Measurements from ENCODE around the gene SMARCA1. TPM values are rescaled to one million over a fixed set of nuclear protein-coding genes. Genes with fewer than 3 reads are reported as not detected.

The SMARCA1 gene
- total RNA-seq, 1 experiment from 2014 or later: 35.6 TPM

- no peaks in the 10 kb centered on the region for H3K36me3 ChIP-seq (ENCODE audit: low read depth, low read length)
- H3K4me3 ChIP-seq (ENCODE audit: low read length): no peak overlapping the region
- DNase-seq (peak; percentile 54), ATAC-seq (peak; percentile 74)
- intact Hi-C loops (cut with micrococcal nuclease): no loop called here
- BruUV-seq (replicated peaks): no TSS peak
- no peak overlapping the region for H3K27ac ChIP-seq (ENCODE audit: low read length)
- H3K4me2 ChIP-seq (ENCODE audit: low read length): no peak overlapping the region
- H3F3A ChIP-seq (ENCODE audit: low read length, unreplicated experiment): no peaks in the 10 kb centered on the region
- H3K79me2 ChIP-seq (ENCODE audit: low read length): no peaks in the 10 kb centered on the region
- H3K4me1 ChIP-seq (ENCODE audit: insufficient read depth, low read length): no peaks in the 10 kb centered on the region; the same call in 1 of the 2 replicates
- POLR2A ChIA-PET (ENCODE audit: unreplicated experiment): no interaction called here
- no peaks in the 10 kb centered on the region for H3K9me2 ChIP-seq (replicated peaks; ENCODE audit: low read length)
- no peak overlapping the region for H3K9ac ChIP-seq (ENCODE audit: low read length)
- H3K27me3 ChIP-seq (ENCODE audit: low read length): no peaks in the 10 kb centered on the region
- TF ChIP-seq EZH2phosphoT487 (IDR thresholded peaks at IDR 0.05; ENCODE audit: borderline replicate concordance, low read length) (no peak), EZH2 (IDR thresholded peaks at IDR 0.05; ENCODE audit: low read length, unreplicated experiment) (no peak), CTCF (conservative IDR thresholded peaks at IDR 0.05; ENCODE audit: low read depth, low read length) (no peak)
- H2AFZ ChIP-seq (ENCODE audit: low read length): no peak overlapping the region
- CTCF ChIA-PET: no interaction called here
- no peaks in the 10 kb centered on the region for H3K9me3 ChIP-seq (ENCODE audit: low read length)
- H4K20me1 ChIP-seq (ENCODE audit: low read length): no peaks in the 10 kb centered on the region
These were observed 11.7 kb upstream of the SMARCA1 start for GRCh38 chrX:129534816-129535578.

GRCh38 chrX:129531132-129531531 is 7.8 kb upstream of the SMARCA1 start:
- CTCF ChIA-PET: no interaction called here
- BruUV-seq (replicated peaks): no TSS peak

More at GRCh38 chrX:129531132-129531531, 7.8 kb upstream of the SMARCA1 start:
- Histone ChIP-seq H3K4me3 (ENCODE audit: low read length) (no peak overlapping the region), H2AFZ (ENCODE audit: low read length) (no peak overlapping the region), H3K4me1 (ENCODE audit: insufficient read depth, low read length) (no peaks in the 10 kb centered on the region; the same call in 1 of the 2 replicates), H3K9ac (ENCODE audit: low read length) (no peak overlapping the region), H3F3A (ENCODE audit: low read length, unreplicated experiment) (no peaks in the 10 kb centered on the region), H3K36me3 (ENCODE audit: low read depth, low read length) (no peaks in the 10 kb centered on the region), H3K4me2 (ENCODE audit: low read length) (no peak overlapping the region), H3K9me2 (replicated peaks; ENCODE audit: low read length) (no peaks in the 10 kb centered on the region), H4K20me1 (ENCODE audit: low read length) (no peaks in the 10 kb centered on the region), H3K27ac (ENCODE audit: low read length) (no peak overlapping the region), H3K27me3 (ENCODE audit: low read length) (no peaks in the 10 kb centered on the region), H3K79me2 (ENCODE audit: low read length) (no peaks in the 10 kb centered on the region), H3K9me3 (ENCODE audit: low read length) (no peaks in the 10 kb centered on the region)
- POLR2A ChIA-PET (ENCODE audit: unreplicated experiment): no interaction called here
- ATAC-seq: no peak
- TF ChIP-seq EZH2 (IDR thresholded peaks at IDR 0.05; ENCODE audit: low read length, unreplicated experiment) (no peak), EZH2phosphoT487 (IDR thresholded peaks at IDR 0.05; ENCODE audit: borderline replicate concordance, low read length) (no peak), CTCF (conservative IDR thresholded peaks at IDR 0.05; ENCODE audit: low read depth, low read length) (no peak)
- DNase-seq: no peak
- intact Hi-C loops (cut with micrococcal nuclease): no loop called here
